HG03460 (cell line): ENCODE results near the gene KIF5C.

Experiments
- ATAC-seq: cut with Tn5 transposase; IDR thresholded peaks from one replicate; pipeline ENCODE4 v1.9.1; 2021; ENCODE audit not compliant: unreplicated experiment

The KIF5C gene

DNA sequence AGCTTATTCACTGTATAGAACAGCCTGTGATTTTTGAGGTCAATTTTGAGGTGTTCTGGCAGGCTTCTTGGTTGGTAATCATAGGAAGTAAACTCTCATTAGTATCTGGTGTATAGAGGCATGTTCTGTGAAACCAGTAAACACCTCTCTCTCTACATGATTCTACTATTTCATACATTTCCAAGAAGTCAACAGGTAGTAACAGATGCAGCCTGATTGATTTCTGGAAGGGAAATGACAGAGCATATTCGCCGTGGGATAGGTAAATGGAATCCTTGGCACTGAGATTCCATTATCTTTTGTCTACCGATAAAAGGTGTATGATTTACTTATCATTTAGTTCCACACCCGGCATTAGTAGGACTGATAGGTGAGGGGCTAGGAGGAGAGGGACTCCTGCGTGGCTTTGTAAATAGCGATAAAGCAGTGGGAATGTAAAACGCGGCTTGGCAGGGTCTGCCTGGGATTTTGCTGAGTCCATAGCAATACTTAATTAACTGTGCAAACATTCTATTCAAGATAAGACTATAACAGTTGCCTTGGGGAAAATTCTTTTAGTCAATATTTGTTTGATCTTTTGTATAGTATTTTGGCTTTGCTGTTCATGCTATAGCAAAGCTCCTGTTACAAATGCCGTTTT, 195.8 kb downstream of the KIF5C start:
- ATAC-seq = no peak

DNA sequence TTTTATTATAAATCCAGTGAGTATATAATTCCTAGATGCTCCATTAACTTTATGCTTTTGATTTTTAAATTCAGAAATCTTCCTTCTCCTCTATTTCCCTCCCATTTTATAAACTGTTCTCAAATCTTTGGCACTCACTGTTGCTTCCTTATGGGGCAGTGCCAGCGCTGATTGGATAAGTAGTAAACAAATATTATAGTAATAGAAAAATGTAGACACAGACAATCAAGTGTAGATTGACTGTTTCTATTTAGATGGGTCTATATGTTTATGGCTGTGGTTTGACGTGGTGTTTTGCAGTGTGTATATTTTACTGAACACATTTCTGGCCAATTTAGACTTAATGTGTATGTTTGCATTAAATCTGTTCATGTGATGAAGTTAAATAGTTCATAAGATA, 200.1 kb downstream of the KIF5C start:
- ATAC-seq = no peak

DNA sequence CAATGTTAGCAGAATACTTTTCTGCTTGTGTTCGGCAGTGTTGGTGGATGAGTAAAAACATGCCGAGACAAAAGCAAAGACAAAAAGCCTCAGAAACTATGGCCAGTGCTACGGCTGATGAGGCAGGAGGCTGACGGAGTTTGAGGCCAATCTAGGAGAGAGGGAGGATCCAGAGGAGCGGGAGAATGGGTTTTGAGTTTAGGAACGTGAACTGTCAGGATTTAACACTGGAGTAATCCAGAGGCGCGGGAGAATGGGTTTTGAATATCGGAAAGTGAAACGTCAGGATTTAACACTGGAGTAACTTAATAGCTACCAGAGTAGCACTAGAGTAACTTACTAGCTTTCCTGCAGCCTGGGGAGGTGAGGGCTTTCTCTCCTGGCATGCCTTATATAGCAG, 200.8 kb downstream of the KIF5C start:
- no peak for ATAC-seq
